GM21515 (cell line): ENCODE results near the gene TULP4.
A peak's percentile ranks its signal among the peaks of the same experiment; 100 is the strongest.

Experiments used
- ATAC-seq: cut with Tn5 transposase; IDR thresholded peaks from one replicate; pipeline ENCODE4 v1.9.1; 2021; ENCODE audit not compliant: unreplicated experiment

TULP4 gene

GRCh38 chr6:158416883-158417759, 104.9 kb downstream of the TULP4 start:
- no peak for ATAC-seq

- no peak for ATAC-seq
Measured at GRCh38 chr6:158417760-158418098, 105.5 kb downstream of the TULP4 start.

GRCh38 chr6:158418501-158418900, 106.2 kb downstream of the TULP4 start:
- no peak for ATAC-seq

- no peak for ATAC-seq
Measured at GRCh38 chr6:158419339-158419909, 107.2 kb downstream of the TULP4 start.

GRCh38 chr6:158421381-158421780, 109.1 kb downstream of the TULP4 start:
- ATAC-seq = no peak

GRCh38 chr6:158422629-158423238, 110.5 kb downstream of the TULP4 start:
- no peak for ATAC-seq

GRCh38 chr6:158431036-158431435, 118.8 kb downstream of the TULP4 start:
- ATAC-seq = no peak

- no peak for ATAC-seq
Measured at GRCh38 chr6:158431560-158431959, 119.3 kb downstream of the TULP4 start.

GRCh38 chr6:158437571-158437970, 125.3 kb downstream of the TULP4 start:
- no peak for ATAC-seq

- ATAC-seq = no peak
Measured at GRCh38 chr6:158438226-158438625, 126.0 kb downstream of the TULP4 start.

- peak; percentile 95 for ATAC-seq
Measured at GRCh38 chr6:158439255-158439654, 127.0 kb downstream of the TULP4 start.

- ATAC-seq = no peak
Measured at GRCh38 chr6:158441716-158442215, 129.5 kb downstream of the TULP4 start.

- no peak for ATAC-seq
Measured at GRCh38 chr6:158442306-158442705, 130.0 kb downstream of the TULP4 start.

- ATAC-seq = no peak
Measured at GRCh38 chr6:158445426-158446085, 133.3 kb downstream of the TULP4 start.

- no peak for ATAC-seq
Measured at GRCh38 chr6:158448856-158449255, 136.6 kb downstream of the TULP4 start.

- ATAC-seq = no peak
Measured at GRCh38 chr6:158452191-158452590, 139.9 kb downstream of the TULP4 start.

- no peak for ATAC-seq
Measured at GRCh38 chr6:158457131-158457530, 144.9 kb downstream of the TULP4 start.

- ATAC-seq = no peak
Measured at GRCh38 chr6:158457616-158458278, 145.5 kb downstream of the TULP4 start.

- no peak for ATAC-seq
Measured at GRCh38 chr6:158459726-158460125, 147.5 kb downstream of the TULP4 start.

GRCh38 chr6:158460602-158461169, 148.4 kb downstream of the TULP4 start:
- ATAC-seq = no peak

GRCh38 chr6:158461954-158462353, 149.7 kb downstream of the TULP4 start:
- ATAC-seq = no peak
